Mammary epithelial cell (primary cell): ENCODE data around the gene KRTAP2-1.

ENCODE experiments used
- EZH2 ChIP-seq: IDR thresholded peaks from 2 replicates; pipeline ENCODE4 v1.6.1; 2012; ENCODE audit warnings: low read length, inconsistent platforms, borderline replicate concordance
- TF ChIP-seq, protein P1 (sequence below), 2 donors: IDR thresholded peaks in 1 of 2; conservative IDR thresholded peaks in 1 of 2; 2 replicates each; pipeline ENCODE4 v1.5.1; 2011 to 2012; ENCODE audit warnings: inconsistent platforms in 2 of 2, low read length in 2 of 2, mild to moderate bottlenecking in 2 of 2, control low read depth in 1 of 2, low read depth in 1 of 2; ENCODE audit not compliant: insufficient read depth in 1 of 2; ENCODE audit errors: extremely low read depth in 1 of 2

- TF ChIP-seq, protein P1, sequence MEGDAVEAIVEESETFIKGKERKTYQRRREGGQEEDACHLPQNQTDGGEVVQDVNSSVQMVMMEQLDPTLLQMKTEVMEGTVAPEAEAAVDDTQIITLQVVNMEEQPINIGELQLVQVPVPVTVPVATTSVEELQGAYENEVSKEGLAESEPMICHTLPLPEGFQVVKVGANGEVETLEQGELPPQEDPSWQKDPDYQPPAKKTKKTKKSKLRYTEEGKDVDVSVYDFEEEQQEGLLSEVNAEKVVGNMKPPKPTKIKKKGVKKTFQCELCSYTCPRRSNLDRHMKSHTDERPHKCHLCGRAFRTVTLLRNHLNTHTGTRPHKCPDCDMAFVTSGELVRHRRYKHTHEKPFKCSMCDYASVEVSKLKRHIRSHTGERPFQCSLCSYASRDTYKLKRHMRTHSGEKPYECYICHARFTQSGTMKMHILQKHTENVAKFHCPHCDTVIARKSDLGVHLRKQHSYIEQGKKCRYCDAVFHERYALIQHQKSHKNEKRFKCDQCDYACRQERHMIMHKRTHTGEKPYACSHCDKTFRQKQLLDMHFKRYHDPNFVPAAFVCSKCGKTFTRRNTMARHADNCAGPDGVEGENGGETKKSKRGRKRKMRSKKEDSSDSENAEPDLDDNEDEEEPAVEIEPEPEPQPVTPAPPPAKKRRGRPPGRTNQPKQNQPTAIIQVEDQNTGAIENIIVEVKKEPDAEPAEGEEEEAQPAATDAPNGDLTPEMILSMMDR (conservative IDR thresholded peaks at IDR 0.05 in 1 of 2, IDR thresholded peaks at IDR 0.05 in 1 of 2; ENCODE audit: extremely low read depth in 1 of 2, insufficient read depth in 1 of 2, low read depth in 1 of 2, low read length in 2 of 2): no peak
- TF ChIP-seq EZH2: no peak
Measured at GRCh38 chr17:41076788-41077187, 29.7 kb upstream of the KRTAP2-1 start.
